Right forelimb (tissue), 1 donor: ENCODE data around the gene HPCAL4.
A peak's percentile ranks its signal among the peaks of the same experiment; 100 is the strongest.

ENCODE experiments used
- DNase-seq: peaks from one replicate; pipeline ENCODE4 v3.0.0-alpha.2; 2018

Gene HPCAL4

DNA sequence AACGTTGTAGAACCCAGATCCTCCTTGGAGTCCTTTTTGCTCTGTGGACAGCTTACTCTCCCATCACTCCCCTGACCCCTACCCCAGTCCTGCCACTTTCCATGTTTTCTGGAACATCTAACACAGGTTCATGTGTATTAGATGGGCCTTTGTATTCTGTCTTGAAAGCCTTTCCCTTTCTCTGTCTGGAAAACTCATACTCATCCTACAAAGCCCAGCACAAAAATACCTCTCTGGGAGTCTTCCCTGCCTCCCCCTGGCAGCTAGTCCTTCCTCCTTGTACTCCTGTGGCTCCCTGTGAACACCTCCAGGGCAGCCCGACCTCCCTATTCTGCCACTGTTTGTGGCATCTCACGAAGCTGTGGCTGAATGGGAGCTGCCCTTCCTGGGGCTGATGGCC lies 44.0 kb downstream of the HPCAL4 start:
- no peak for DNase-seq

DNA sequence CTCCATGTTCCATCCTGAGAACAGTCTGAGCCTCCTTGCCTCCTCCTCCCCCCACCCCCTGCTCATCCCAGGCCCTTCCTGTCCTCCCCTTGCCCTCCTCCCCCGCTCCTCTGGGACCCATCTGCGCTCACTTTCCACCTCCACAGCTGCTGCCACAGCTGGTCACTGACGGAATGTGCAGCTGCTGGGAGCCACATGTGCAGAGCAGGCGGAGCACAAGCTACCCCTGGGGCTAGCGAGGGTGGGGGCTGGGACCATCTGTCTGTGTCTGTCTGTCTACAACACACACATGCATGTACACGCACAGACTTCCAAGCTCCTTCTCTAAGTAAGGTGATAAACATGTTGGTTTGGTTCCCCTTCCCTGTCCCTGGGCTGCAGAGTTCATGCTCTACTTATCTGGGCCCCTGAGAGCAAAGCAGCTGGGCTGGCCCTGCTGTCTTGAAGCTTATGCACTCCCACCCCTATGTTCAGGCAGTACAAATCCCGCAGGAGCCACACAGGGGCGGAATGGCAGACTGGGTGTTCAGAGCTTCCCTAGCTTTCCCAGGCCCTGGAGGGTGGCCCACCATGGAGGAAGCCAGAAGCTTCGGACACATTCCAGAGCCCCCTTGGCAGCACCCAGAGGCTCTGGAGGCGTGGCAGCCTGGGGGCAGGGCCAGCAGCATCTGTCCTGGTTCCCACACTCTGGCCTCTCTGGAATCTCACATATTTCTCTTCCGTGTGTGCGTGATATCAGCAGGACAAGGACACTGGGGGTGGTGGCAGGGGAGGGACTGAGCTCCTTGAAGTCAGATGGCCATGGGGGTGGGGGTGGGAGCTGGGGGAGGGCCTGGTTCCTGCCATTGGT lies 44.8 kb downstream of the HPCAL4 start:
- peak; percentile 90 for DNase-seq

DNA sequence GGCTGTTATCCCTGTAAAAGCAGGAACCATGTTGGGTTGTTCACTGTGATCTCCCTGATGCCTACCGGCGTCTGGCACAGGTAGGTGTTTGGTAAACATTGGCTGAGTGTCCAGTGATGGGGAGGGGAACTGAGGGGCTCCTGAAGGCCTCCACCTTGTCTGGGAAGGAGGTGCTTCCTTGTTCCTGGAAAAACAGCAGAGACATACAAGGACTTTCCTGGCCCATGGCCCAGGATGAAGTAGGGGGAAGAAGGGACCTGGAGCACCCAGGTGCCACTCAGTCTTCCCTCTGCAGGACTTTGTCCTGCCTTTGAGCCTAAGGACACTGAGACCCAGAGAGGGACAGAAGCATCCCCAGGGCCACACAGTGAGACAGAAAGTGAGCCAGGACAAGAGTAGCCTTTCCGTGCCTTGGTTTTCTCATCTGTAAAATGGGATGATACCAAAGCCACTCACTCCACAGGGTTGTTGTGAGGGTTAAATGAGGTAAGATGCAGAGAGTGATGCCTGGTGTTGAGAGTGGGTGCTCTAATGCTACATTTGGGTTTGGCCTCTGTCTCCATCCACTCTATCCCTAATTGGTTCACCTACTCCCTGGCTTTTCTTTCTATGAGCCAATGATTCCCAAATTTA lies 45.7 kb downstream of the HPCAL4 start:
- DNase-seq, result no peak

DNA sequence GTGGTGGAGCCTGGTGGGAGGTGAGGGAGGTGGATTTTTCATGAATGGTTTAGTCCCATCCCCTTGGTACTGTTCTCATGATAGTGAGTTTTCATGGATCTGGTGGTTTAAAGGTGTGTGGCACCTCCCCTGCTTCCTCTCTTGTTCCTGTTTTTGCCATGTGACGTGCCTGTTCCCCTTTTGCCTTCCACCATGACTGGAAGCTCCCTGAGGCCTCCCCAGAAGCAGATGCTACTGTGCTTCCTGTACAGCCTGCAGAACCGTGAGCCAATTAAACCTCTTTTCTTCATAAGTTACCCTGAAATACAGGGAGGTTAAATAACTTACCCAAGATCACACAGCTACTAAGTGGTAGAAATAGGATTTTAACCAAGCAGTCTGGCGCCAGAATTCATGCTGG lies 47.5 kb downstream of the HPCAL4 start:
- DNase-seq, result no peak

DNA sequence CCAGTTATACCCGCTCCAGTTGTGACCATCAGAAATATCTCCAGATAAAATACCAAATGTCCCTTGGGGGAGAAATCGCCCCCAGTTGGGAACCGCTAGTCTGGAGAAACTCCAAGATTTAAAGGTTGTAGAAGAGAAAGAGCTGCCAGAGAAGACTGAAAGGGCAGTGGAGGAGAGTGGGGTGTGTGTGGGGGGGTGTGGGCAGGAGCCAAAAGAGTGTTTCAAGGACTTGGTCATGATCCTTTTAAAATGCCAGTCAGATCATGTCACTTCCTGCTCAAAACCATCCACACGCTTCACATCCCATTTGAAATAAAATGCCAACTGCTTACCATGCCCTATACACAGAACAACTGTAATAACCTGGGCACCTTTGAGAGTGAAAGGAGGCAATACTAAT lies 48.4 kb downstream of the HPCAL4 start:
- no peak for DNase-seq

DNA sequence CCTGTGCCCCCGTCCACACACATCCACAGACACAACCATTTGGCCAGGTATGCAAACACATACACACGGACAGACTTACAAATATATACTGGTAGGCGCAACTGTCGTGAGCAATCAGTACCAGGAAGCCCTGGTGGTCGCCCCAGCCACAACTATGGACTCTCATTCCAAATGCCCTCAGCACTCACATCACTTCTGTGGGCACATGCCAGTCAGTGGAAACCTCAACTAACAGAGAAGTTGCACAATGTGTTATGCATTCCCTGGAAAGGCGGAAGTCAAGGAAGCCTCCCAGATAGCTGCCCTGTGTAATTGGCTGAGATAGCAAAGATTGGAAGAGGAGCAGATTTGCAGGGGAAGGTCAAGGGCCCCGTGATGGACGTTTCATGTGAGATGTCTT lies 50.4 kb downstream of the HPCAL4 start:
- no peak for DNase-seq

DNA sequence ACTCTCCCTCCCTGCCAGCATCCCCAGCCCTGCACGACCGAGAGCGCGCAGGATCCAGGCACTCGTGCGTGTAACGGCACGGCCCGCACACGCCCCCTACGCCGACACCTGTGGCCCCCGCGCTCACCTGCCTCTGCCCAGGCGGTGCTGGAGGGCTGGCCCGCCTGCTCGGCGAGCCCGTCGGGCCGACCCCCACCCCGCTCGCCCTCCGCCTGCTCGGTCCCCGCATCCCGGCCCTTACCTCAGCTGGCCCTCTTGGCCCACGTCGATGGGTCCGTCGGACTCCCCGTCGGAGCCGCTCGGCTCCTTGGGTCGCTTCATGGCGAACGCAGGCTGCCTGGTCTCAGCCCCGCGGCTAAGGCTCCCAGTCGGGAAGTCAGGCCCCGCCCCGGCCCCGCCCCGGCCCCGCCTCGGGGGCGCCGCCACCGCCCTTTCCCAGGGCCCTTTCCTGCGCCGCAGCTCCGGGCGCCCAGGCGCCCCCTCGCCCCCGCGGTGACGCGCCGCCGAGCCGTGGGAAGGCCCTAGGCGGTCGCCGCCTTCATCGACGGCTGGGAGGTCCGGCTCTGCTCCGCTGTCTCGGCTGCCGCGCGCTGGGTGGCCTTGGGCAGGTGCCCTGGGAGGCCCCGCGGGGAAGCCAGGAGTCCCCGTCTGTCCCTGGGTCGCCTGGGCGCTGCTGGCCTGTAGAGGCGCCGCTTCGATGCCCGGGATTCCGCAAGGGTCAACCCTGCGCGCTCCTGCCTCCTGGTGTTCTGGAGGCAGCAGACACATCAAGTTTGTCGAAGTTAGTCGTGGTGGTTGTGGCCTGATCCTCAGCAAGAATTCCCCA lies 51.7 kb downstream of the HPCAL4 start, which contains the start of gene HEYL:
TSS of gene HEYL (minus strand) at position 339 of the 826 bp plus-strand sequence. CDS start at position 321, 18 bp downstream.
- DNase-seq, result peak; percentile 82

DNA sequence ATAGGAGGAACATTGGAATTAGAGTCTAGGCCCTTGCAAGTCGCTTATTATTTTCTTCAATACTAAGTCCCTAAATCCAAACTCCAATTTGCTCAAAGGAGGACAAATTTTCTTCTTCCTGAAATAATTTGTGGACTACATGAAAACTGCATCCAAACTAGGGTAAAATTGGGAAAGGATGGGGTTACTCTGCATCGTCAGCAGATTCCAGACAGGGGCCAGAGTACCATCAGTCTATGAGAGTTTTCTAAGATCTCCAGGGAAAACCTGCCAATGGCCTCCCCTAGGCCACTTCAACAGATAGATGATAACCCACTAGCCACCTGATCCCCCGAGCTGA lies 52.3 kb downstream of the HPCAL4 start:
- no peak for DNase-seq

DNA sequence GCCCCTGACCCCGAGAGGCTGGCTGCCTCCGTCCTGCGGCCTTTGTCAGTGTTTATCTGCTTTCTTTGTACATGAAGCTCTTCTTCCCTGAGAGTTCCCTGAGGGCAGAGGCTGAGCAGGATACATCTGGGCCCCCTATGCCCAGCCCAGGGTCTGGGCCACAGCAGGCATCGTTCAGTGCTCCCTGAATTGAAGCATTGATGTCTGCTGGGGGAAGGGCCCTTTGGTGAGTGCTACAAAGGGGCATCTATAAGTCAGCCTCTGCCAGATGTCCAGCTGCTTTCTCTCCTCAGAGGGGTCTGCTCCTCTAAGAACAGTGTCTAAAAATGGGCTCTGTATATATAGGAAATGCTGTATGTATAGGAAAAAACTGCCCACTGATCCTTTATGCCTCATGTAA lies 53.9 kb downstream of the HPCAL4 start:
- DNase-seq, result no peak

DNA sequence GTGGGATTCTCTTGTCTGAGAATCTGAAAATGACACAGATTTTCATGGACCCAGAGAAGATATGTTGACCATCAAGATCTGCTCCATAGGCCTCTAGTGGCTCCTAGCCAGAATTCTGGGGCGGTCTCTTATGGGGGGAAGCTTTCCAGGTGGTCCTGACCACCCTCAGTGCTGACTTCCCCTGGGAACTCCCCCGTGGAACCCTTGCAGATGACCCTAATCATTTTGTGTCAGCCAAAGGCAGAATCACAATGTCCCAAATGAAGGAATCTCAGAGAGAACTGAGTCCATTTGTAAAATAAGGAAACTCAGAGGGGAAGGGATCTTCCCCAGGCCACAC lies 55.4 kb downstream of the HPCAL4 start:
- no peak for DNase-seq

DNA sequence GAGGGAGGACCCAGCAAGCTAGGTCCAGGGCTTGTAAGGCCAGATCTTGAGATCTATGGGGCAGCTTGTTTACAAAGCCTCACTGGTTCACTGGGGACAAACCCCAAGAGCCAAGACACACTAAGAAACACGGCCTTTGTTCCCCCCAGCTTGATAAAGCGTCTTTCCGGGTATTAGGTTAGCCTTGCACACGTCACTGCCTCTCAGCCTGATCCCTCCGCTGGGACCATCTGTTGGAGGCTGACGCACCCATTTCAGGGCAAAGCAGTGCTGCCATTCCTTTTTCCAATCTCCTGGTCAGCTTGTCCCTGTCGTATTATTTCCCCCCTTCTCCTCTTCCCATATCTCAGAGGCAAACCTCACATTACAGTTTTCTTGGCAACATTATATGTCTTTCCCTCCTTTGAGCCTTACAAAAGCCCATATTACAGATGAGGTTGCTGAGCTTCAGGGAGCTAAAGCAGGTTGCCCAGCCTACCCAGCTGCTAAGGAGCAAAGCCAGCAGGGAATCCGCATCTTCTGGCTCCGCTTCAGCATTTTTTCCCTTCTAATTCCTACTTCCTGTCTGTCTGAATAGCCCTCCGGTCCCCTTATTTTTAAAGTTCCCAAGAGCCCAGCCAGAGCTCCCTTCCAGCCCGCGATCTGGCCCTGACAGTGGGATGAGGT lies 55.9 kb downstream of the HPCAL4 start:
- DNase-seq, result no peak

DNA sequence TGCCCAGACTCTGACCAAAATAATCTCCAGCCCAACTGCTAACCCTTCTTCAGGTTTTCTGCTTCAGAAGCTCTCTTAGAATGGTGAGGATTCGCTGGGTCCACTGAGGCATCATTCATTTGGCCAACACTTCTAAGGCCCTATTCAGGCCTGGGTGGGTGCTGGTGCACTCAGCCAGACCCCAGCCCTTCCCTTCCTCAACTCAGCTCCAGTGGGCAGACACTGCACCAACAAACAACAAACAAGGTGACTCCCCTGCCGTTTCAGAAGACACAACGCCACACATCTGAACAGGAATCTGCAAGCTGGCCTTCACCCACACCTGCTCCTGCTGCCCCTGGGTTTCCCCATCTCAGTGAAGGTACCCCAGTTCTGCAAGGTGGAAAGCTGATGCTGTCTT lies 57.8 kb downstream of the HPCAL4 start:
- DNase-seq, result no peak

DNA sequence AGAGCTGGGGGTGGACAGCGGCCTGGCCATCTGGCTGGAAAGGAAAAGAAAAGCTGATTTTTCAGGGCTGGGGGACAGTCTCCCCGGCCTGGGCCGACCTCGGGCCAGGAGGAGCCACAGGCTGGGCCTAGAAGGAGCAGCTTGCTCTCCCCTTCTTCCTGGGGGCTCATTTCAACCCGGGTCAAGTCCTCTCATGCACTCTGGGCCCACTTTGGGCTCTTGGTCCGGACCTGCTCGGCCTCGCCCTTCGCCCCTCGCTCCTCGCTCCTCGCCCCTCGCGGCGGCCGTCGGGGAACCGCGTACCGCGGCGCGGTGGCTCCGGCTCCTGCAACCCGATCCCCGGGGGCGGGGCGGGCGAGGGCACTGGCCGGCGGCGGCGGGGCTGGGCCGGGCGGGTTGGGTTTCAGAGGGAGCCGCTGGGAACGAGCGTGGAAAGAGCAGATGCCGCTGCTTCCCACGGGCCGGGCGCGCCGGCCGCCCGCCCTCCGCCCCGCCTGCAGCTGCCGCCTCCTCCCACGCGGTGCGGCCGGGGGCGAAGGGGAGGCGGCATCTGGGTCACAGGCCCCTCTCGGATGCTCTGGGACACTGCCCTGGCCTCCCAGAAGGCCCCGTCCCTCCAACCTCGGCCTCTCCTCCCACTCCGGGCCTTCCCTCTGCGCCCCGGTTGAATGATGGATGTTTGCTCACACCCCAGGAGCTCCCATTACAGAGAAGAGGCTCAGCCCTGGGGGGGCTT lies 58.4 kb downstream of the HPCAL4 start:
- DNase-seq, result peak; percentile 80

DNA sequence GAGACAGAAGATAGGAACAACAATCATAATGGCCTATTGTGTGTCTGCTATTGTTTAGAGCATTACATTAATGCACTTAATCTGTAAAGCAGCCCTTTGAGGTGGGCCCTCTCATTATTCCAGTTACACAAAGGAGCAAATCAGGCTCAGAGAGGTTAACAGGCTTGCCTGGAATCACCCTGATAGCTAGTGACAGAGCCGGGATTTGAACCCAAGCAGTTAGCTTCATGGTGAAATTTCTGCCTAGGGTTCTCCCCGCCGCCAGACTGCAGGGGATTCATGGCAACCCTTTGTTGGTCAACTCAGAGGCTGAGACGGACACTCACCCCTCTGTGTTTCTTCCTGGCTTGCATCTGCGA lies 58.9 kb downstream of the HPCAL4 start:
- no peak for DNase-seq

DNA sequence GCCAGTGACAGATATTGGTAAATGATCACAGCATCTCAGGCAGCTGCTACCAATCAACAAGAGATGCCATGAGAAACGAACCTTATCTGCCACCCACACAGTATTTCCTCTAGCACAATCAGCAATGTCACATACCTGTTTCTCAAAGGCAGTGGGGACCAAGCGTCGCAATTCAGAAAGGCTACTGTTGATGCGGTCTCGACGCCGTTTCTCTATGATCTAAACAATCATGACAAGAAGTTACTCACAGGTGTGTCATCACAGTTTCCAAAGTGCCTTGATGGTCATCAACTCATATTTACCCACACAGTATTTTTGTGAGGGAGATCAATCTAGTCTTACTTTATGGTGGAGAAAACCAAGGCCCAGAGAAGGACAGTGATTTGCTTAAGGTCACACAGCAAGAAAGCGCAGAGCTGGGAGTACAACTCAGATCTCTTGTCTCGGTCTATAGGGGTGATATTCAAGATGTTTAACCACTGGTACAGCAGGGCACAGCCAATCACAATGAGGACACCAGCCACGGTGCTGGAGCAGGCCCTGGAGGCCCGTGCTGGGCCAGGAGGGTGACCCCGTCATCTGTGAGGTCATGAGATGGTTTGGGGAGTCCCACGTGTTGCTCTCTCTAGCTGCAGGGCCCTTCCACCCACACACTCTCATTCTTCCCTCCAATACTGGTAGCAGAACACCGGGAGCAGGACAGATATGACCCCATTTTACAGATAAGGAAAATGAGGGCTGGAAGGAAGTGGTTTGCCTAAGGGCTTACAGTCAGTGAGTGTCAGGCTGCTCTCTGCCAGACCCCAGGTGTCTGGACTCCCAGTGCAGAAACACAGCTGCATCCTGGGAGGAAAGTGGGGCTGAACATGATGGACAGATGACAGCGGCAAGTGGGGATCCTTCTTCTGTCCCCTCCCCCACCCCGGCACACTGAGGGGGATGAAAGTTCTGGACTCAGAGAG lies 59.6 kb downstream of the HPCAL4 start:
- no peak for DNase-seq

DNA sequence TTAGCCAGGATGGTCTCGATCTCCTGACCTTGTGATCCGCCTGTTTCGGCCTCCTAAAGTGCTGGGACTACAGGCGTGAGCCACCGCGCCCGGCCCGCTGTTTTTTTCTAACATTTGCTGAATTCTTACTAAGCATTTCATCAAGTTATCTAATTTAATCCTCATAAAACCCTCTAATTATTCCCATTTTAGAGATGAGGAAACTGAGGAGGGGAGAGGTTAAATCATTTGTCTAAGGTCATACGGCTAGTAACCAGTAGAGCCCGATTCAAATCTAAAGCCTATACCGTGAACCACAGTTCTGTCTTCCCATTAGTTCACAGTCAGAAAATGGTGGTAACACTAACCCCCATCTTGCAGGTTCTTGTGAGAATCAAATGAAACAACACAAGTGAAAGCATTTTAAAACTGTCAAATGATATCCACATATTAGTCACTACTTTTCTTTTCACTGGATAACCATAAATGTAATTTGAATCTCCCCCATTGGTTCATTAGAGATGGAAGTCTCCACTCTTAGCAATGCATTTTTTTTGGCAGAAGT lies 62.4 kb downstream of the HPCAL4 start:
- DNase-seq, result no peak
